HepG2 (cell line): ENCODE measurements around the gene TMEM174. TPM values are rescaled to one million over a fixed set of nuclear protein-coding genes. Genes with fewer than 3 reads are reported as not detected.

Source experiments
- BORCS8-MEF2B ChIP-seq: sonication (generic); formaldehyde crosslinking; IDR thresholded peaks from 2 replicates; pipeline ENCODE4 v1.8.0; 2022; ENCODE audit warnings: mild to moderate bottlenecking, missing genetic modification reagents
- ERF ChIP-seq: IDR thresholded peaks from 2 replicates; pipeline ENCODE4 v1.6.1; 2018; ENCODE audit warnings: missing biosample characterization, missing genetic modification reagents
- ETS1 ChIP-seq: sonication (generic); formaldehyde crosslinking; IDR thresholded peaks from 2 replicates; pipeline ENCODE4 v1.4.0; 2020; ENCODE audit warnings: missing genetic modification reagents
- GMEB1 ChIP-seq: sonication (generic); formaldehyde crosslinking; IDR thresholded peaks from 2 replicates; pipeline ENCODE4 v1.5.1; 2020; ENCODE audit warnings: missing genetic modification reagents, mild to moderate bottlenecking, borderline replicate concordance
- MED8 ChIP-seq: sonication (generic); formaldehyde crosslinking; IDR thresholded peaks from 2 replicates; pipeline ENCODE4 v1.8.1; 2023; ENCODE audit warnings: mild to moderate bottlenecking, missing genetic modification reagents; ENCODE audit not compliant: insufficient replicate concordance
- NCOA2 ChIP-seq: sonication (generic); formaldehyde crosslinking; IDR thresholded peaks from 2 replicates; pipeline ENCODE4 v1.8.0; 2022; ENCODE audit warnings: inconsistent platforms
- NFYB ChIP-seq: sonication (generic); formaldehyde crosslinking; IDR thresholded peaks from 2 replicates; pipeline ENCODE4 v1.4.0; 2020; ENCODE audit warnings: missing genetic modification reagents
- POGK ChIP-seq: sonication (generic); formaldehyde crosslinking; conservative IDR thresholded peaks from 2 replicates; pipeline ENCODE4 v1.8.0; 2022; ENCODE audit warnings: mild to moderate bottlenecking, moderate library complexity, missing genetic modification reagents
- RFX3 ChIP-seq: IDR thresholded peaks from 2 replicates; pipeline ENCODE4 v1.6.1; 2016; ENCODE audit warnings: missing biosample characterization, missing genetic modification reagents
- SCMH1 ChIP-seq: sonication (generic); formaldehyde crosslinking; IDR thresholded peaks from 2 replicates; pipeline ENCODE4 v1.9.0; 2021; ENCODE audit warnings: missing genetic modification reagents, mild to moderate bottlenecking, borderline replicate concordance
- ZFP1 ChIP-seq: IDR thresholded peaks from 2 replicates; pipeline ENCODE4 v1.6.1; 2016
- ZNF432 ChIP-seq: sonication (generic); formaldehyde crosslinking; IDR thresholded peaks from 2 replicates; pipeline ENCODE4 v1.5.0; 2020; ENCODE audit warnings: missing genetic modification reagents, mild to moderate bottlenecking, borderline replicate concordance
- ZNF556 ChIP-seq: sonication (generic); formaldehyde crosslinking; IDR thresholded peaks from 2 replicates; pipeline ENCODE4 v1.4.0; 2020; ENCODE audit warnings: mild to moderate bottlenecking, missing genetic modification reagents, borderline replicate concordance
- ZNF569 ChIP-seq: sonication (generic); formaldehyde crosslinking; IDR thresholded peaks from 2 replicates; pipeline ENCODE4 v1.5.0; 2020; ENCODE audit warnings: mild to moderate bottlenecking, missing genetic modification reagents, moderate library complexity, borderline replicate concordance
- ZNF781 ChIP-seq: sonication (generic); formaldehyde crosslinking; IDR thresholded peaks from 2 replicates; pipeline ENCODE4 v1.5.1; 2020; ENCODE audit warnings: borderline replicate concordance, mild to moderate bottlenecking, missing genetic modification reagents; ENCODE audit errors: not compliant biosample characterization
- polyA plus RNA-seq, 8 experiments: library from polyadenylated mRNA; depleted of rRNA in 3 of 8; stranded (reverse) in 7 of 8; unstranded in 1 of 8; fragments of >200 nt; fragmentation: Illumina TruSeq in 4 of 8; extraction: Trizol in 4 of 8; gene quantifications; 2 replicates each; pipeline versions ENCODE4 v1.2.1 to v1.2.3, GENCODE V29; 2011 to 2016; ENCODE audit warnings: low read depth in 4 of 8, missing spikeins in 1 of 8, mixed read lengths in 1 of 8; ENCODE audit not compliant: insufficient read depth in 1 of 8
- total RNA-seq, 5 experiments: library from RNA; depleted of rRNA; stranded (reverse); fragments of >200 nt; fragmentation: Illumina TruSeq; extraction: Trizol; gene quantifications; 2 replicates each; pipeline ENCODE4 v1.2.3, GENCODE V29; 2016; ENCODE audit warnings: low read depth in 1 of 5
- TF ChIP-seq, protein P1 (sequence below): sonication (generic); formaldehyde crosslinking; IDR thresholded peaks from 2 replicates; pipeline ENCODE4 v1.4.0; 2020; ENCODE audit warnings: missing genetic modification reagents, borderline replicate concordance
- TF ChIP-seq, protein P2 (sequence below): sonication (generic); formaldehyde crosslinking; IDR thresholded peaks from 2 replicates; pipeline ENCODE4 v1.4.0; 2020; ENCODE audit warnings: missing genetic modification reagents, borderline replicate concordance

Gene TMEM174
- total and polyA plus RNA-seq, 2 of the 13 experiments (the other 11 are each of a cell fraction or from before 2014, with no cell fraction given) = not detected

- no peak for TF ChIP-seq RFX3 (CRISPR knock-in tag)
- no peak for TF ChIP-seq NFYB (CRISPR knock-in tag)
- peak; percentile 28; the same call in 1 of the 2 replicates for TF ChIP-seq ZNF556
- no peak; the same call in 1 of the 2 replicates for TF ChIP-seq NCOA2 (CRISPR knock-in tag)
- no peak for TF ChIP-seq ZNF781
- no peak for TF ChIP-seq POGK (CRISPR knock-in tag)
- TF ChIP-seq ZFP1 (CRISPR knock-in tag) = no peak
- no peak for TF ChIP-seq BORCS8-MEF2B
- TF ChIP-seq ZNF569 (CRISPR knock-in tag) = no peak
- TF ChIP-seq GMEB1 (CRISPR knock-in tag) = no peak
- TF ChIP-seq, protein P1, sequence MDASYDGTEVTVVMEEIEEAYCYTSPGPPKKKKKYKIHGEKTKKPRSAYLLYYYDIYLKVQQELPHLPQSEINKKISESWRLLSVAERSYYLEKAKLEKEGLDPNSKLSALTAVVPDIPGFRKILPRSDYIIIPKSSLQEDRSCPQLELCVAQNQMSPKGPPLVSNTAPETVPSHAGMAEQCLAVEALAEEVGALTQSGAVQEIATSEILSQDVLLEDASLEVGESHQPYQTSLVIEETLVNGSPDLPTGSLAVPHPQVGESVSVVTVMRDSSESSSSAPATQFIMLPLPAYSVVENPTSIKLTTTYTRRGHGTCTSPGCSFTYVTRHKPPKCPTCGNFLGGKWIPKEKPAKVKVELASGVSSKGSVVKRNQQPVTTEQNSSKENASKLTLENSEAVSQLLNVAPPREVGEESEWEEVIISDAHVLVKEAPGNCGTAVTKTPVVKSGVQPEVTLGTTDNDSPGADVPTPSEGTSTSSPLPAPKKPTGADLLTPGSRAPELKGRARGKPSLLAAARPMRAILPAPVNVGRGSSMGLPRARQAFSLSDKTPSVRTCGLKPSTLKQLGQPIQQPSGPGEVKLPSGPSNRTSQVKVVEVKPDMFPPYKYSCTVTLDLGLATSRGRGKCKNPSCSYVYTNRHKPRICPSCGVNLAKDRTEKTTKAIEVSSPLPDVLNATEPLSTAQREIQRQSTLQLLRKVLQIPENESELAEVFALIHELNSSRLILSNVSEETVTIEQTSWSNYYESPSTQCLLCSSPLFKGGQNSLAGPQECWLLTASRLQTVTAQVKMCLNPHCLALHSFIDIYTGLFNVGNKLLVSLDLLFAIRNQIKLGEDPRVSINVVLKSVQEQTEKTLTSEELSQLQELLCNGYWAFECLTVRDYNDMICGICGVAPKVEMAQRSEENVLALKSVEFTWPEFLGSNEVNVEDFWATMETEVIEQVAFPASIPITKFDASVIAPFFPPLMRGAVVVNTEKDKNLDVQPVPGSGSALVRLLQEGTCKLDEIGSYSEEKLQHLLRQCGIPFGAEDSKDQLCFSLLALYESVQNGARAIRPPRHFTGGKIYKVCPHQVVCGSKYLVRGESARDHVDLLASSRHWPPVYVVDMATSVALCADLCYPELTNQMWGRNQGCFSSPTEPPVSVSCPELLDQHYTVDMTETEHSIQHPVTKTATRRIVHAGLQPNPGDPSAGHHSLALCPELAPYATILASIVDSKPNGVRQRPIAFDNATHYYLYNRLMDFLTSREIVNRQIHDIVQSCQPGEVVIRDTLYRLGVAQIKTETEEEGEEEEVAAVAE (CRISPR knock-in tag) = no peak
- no peak for TF ChIP-seq ETS1 (CRISPR knock-in tag)
- no peak for TF ChIP-seq SCMH1
- no peak for TF ChIP-seq ZNF432
- TF ChIP-seq, protein P2, sequence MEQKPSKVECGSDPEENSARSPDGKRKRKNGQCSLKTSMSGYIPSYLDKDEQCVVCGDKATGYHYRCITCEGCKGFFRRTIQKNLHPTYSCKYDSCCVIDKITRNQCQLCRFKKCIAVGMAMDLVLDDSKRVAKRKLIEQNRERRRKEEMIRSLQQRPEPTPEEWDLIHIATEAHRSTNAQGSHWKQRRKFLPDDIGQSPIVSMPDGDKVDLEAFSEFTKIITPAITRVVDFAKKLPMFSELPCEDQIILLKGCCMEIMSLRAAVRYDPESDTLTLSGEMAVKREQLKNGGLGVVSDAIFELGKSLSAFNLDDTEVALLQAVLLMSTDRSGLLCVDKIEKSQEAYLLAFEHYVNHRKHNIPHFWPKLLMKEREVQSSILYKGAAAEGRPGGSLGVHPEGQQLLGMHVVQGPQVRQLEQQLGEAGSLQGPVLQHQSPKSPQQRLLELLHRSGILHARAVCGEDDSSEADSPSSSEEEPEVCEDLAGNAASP = no peak
- no peak for TF ChIP-seq MED8 (CRISPR knock-in tag)
- TF ChIP-seq ERF (CRISPR knock-in tag) = 0 out of 2 replicates have a peak, but pooled peaks have one; percentile 22
These were observed 28.8 kb downstream of the TMEM174 start (continued) for GRCh38 chr5:73201547-73202513.
